Parathyroid adenoma (tissue), 2 donors: ENCODE measurements around the gene NMNAT1.
"Not testable (repeated sequence)": the region's sequence is repeated elsewhere in the genome, so short reads cannot be mapped to it uniquely, and the experiment has no call there.

ENCODE experiments used
- H2AFZ ChIP-seq: fragments of 300-600 bp; sonication (generic); one replicate; pipeline ENCODE4 v1.7.0; 2017; ENCODE audit warnings: antibody characterized with exemption, mild to moderate bottlenecking
- H3K27ac ChIP-seq: fragments of 300-600 bp; sonication (generic); one replicate; pipeline ENCODE4 v1.7.0; 2017
- H3K27me3 ChIP-seq: fragments of 300-600 bp; sonication (generic); one replicate; pipeline ENCODE4 v1.7.0; 2017; ENCODE audit warnings: low read length; ENCODE audit not compliant: control insufficient read depth, insufficient read depth
- H3K36me3 ChIP-seq: fragments of 300-600 bp; sonication (generic); one replicate; pipeline ENCODE4 v1.7.0; 2017; ENCODE audit warnings: low read length; ENCODE audit not compliant: control insufficient read depth, insufficient read depth
- H3K4me1 ChIP-seq: fragments of 300-600 bp; sonication (generic); one replicate; pipeline ENCODE4 v1.7.0; 2017; ENCODE audit warnings: control low read depth
- H3K4me2 ChIP-seq: fragments of 300-600 bp; sonication (generic); one replicate; pipeline ENCODE4 v1.7.0; 2017; ENCODE audit warnings: low read length
- H3K4me3 ChIP-seq: fragments of 300-600 bp; sonication (generic); one replicate; pipeline ENCODE4 v1.7.0; 2017; ENCODE audit warnings: low read depth, low read length
- H3K79me2 ChIP-seq: fragments of 300-600 bp; sonication (generic); one replicate; pipeline ENCODE4 v1.7.0; 2017; ENCODE audit warnings: control low read depth
- H3K9ac ChIP-seq: fragments of 300-600 bp; sonication (generic); one replicate; pipeline ENCODE4 v1.7.0; 2017; ENCODE audit warnings: mild to moderate bottlenecking
- H3K9me3 ChIP-seq: fragments of 300-600 bp; sonication (generic); one replicate; pipeline ENCODE4 v1.7.0; 2017; ENCODE audit warnings: low read length; ENCODE audit not compliant: control insufficient read depth
- CTCF ChIP-seq: fragments of 300-600 bp; sonication (generic); IDR thresholded peaks from one replicate; pipeline ENCODE4 v1.7.0; 2017; ENCODE audit warnings: antibody characterized with exemption, mild to moderate bottlenecking
- donor health status: primary hyperparathyroidism.

Gene NMNAT1

GRCh38 chr1:10020086-10020485, 76.8 kb downstream of the NMNAT1 start:
- Histone ChIP-seq H3K4me2 (no peak overlapping the region), H3K27me3 (no peaks in the 10 kb centered on the region), H3K27ac (no peak overlapping the region), H3K4me3 (no peak overlapping the region), H3K9ac (no peak overlapping the region), H3K79me2 (no peaks in the 10 kb centered on the region), H2AFZ (no peak overlapping the region), H3K36me3 (no peaks in the 10 kb centered on the region), H3K4me1 (no peaks in the 10 kb centered on the region), H3K9me3 (no peaks in the 10 kb centered on the region)
- TF ChIP-seq CTCF: no peak

- H3K27me3 ChIP-seq, H3K4me3 ChIP-seq, H2AFZ ChIP-seq, H3K27ac ChIP-seq, H3K9ac ChIP-seq, H3K36me3 ChIP-seq, H3K79me2 ChIP-seq, H3K4me2 ChIP-seq, H3K4me1 ChIP-seq, H3K9me3 ChIP-seq: not testable (repeated sequence)
Observed at GRCh38 chr1:10020678-10021077, 77.4 kb downstream of the NMNAT1 start.

- not testable (repeated sequence) for H3K4me1 ChIP-seq
Observed at GRCh38 chr1:10021992-10022391, 78.7 kb downstream of the NMNAT1 start.

GRCh38 chr1:10022656-10023055, 79.4 kb downstream of the NMNAT1 start:
- H3K27ac ChIP-seq: no peak overlapping the region
- no peak overlapping the region for H3K9ac ChIP-seq
- no peak for TF ChIP-seq CTCF
- H3K9me3 ChIP-seq: no peaks in the 10 kb centered on the region
- H2AFZ ChIP-seq: no peak overlapping the region
- no peaks in the 10 kb centered on the region for H3K79me2 ChIP-seq
- H3K4me2 ChIP-seq: no peak overlapping the region
- no peak overlapping the region for H3K4me3 ChIP-seq
- H3K27me3 ChIP-seq: no peaks in the 10 kb centered on the region
- H3K4me1 ChIP-seq: no peaks in the 10 kb centered on the region
- H3K36me3 ChIP-seq: no peaks in the 10 kb centered on the region

More at GRCh38 chr1:10021992-10022391, 78.7 kb downstream of the NMNAT1 start:
- not testable (repeated sequence) for H3K79me2 ChIP-seq, H3K4me3 ChIP-seq, H3K36me3 ChIP-seq, H2AFZ ChIP-seq, H3K4me2 ChIP-seq, H3K27me3 ChIP-seq, H3K27ac ChIP-seq, H3K9ac ChIP-seq, H3K9me3 ChIP-seq

- no peak for TF ChIP-seq CTCF
- Histone ChIP-seq H3K79me2 (no peaks in the 10 kb centered on the region), H3K36me3 (no peaks in the 10 kb centered on the region), H3K9ac (no peak overlapping the region), H3K4me1 (no peaks in the 10 kb centered on the region), H3K4me3 (no peak overlapping the region), H3K4me2 (no peak overlapping the region), H3K27me3 (no peaks in the 10 kb centered on the region), H3K27ac (no peak overlapping the region), H3K9me3 (no peaks in the 10 kb centered on the region), H2AFZ (no peak overlapping the region)
Observed at GRCh38 chr1:10025354-10025753, 82.1 kb downstream of the NMNAT1 start.

- H3K4me1 ChIP-seq: no peaks in the 10 kb centered on the region
- no peak for TF ChIP-seq CTCF
- H2AFZ ChIP-seq: no peak overlapping the region
- H3K9me3 ChIP-seq: no peaks in the 10 kb centered on the region
- no peaks in the 10 kb centered on the region for H3K36me3 ChIP-seq
- no peaks in the 10 kb centered on the region for H3K27me3 ChIP-seq
- H3K4me2 ChIP-seq: no peak overlapping the region
- no peak overlapping the region for H3K27ac ChIP-seq
- H3K9ac ChIP-seq: no peak overlapping the region
- H3K4me3 ChIP-seq: no peak overlapping the region
- H3K79me2 ChIP-seq: no peaks in the 10 kb centered on the region
Observed at GRCh38 chr1:10027027-10027426, 83.8 kb downstream of the NMNAT1 start.

GRCh38 chr1:10028956-10029500, 85.8 kb downstream of the NMNAT1 start:
- not testable (repeated sequence) for H3K36me3 ChIP-seq, H3K27ac ChIP-seq, H3K9me3 ChIP-seq

More at GRCh38 chr1:10028956-10029500, 85.8 kb downstream of the NMNAT1 start:
- not testable (repeated sequence) for H3K4me1 ChIP-seq, H3K4me3 ChIP-seq, H3K4me2 ChIP-seq, H3K79me2 ChIP-seq, H3K9ac ChIP-seq, H3K27me3 ChIP-seq, H2AFZ ChIP-seq
